NOMO-1 (cell line): Measurements from ENCODE around the gene SKI.

ENCODE experiments used
- DNase-seq, 2 experiments: peaks; one replicate each; lab custom pipeline; 2025; ENCODE audit not compliant: unreplicated experiment in 2 of 2; lab: John Stamatoyannopoulos, UW

SKI gene

GRCh38 chr1:2209400-2210083 is 18.6 kb upstream of the SKI start:
- DNase-seq = no peak

DNA sequence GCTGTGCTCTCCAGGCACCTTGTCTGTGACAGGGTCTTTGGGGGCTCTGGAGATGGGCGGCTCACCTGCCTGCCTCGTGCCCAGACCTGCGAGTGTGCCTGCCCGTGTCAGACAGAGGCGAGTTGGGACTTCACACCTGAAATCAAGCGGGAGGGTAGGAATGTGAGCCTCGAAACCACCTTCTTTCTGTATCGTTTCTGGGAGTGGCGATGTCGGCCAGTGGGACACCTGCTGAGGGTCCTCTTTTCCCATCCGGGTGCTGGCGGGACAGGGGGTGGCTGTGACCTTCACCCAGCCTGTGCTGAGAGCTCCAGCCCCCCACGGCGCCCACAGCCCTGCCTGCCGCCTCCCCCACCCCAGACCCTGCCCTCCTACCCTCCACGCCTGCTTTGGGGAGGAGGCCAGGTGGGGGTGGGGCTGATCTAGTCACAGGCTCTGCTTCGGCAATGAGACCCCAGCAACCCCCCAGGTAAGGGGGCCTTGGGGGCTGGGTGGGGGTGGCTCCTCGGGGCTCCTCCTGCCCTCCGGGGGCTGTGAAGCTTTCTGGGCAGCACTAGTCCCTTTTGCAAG is 17.9 kb upstream of the SKI start:
- no peak for DNase-seq

DNA sequence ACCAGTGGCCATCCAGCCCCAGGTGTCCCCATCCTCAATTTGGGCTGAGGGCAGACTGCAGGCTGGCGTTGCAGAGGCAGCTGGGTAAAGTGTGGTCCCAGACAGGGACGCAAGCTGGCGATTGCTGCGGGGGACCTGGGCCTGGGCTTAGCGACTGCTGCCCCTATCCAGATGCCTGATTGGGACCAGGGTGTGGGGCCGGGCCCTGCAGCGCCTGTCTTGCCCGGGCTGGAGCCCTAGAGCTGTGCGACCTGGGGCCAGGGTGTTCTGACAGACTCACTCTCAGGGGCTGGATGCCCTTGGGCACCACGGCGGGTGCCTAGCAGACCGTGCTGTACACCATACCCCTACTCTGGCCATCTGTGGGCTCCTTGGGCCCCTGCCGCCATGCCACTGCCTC is 17.3 kb upstream of the SKI start:
- no peak for DNase-seq

DNA sequence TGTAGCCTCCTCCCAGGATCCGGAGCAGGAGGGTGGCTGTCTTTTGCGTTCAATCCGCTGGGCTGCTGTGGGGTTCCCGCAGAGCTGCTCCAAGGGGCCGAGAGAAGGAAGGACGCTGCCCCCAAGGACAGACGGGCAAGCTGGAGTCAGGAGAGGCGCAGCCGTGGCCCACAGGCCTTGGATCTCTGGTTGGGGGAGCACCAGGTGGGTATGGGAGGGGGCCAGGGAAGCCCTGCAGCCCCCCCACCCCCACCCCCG is 15.9 kb upstream of the SKI start:
- no peak for DNase-seq

DNA sequence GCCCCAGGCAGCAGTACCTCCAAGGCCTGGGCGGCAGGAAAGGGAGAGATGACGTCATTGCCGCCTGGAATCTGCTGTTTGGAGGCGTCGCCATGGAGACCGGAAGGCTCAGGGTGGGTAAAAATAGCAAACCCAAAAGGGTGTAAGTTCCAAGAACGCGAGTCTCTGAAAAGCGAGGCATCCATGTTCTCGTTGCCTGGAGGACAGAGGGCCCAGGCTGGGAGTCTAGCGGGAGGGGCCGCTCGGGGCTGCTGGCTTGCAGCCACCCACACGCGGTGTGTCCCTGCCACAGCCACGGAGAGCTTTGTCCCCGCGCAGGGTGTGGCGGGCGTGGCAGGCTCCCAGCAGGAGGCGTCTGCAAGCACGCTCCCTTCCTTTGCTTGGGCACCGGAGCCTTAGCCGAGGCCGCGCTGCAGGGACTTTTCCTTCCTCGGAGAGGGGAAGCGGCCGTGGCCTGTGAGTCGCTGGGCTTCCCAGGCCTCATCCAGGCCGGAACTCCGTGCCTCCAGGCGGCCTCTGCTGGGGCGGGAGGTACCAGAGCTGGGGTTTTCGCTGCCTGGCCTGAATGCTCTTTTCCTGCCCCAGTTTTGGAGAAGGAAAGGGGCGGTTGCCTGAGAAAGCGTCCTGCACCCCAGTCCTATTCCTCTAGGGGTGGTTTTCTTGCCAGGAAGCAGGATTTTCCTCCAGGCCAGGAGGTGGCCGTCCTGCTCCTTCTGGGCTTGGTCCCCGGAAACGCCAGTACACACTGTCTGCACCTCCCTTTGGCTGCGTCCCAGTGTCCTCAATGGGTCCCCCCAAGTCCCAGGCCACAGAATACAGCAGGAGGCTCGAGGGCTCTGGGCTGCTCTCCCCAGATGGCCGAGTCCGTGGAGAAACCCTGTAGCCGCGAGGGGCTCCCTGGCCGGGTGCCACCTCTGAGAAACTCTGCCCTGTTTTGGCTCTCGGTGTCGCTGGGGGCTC is 15.3 kb upstream of the SKI start:
- DNase-seq = peak; percentile 54 to 61

GRCh38 chr1:2213576-2214505 is 14.3 kb upstream of the SKI start:
- DNase-seq = no peak

DNA sequence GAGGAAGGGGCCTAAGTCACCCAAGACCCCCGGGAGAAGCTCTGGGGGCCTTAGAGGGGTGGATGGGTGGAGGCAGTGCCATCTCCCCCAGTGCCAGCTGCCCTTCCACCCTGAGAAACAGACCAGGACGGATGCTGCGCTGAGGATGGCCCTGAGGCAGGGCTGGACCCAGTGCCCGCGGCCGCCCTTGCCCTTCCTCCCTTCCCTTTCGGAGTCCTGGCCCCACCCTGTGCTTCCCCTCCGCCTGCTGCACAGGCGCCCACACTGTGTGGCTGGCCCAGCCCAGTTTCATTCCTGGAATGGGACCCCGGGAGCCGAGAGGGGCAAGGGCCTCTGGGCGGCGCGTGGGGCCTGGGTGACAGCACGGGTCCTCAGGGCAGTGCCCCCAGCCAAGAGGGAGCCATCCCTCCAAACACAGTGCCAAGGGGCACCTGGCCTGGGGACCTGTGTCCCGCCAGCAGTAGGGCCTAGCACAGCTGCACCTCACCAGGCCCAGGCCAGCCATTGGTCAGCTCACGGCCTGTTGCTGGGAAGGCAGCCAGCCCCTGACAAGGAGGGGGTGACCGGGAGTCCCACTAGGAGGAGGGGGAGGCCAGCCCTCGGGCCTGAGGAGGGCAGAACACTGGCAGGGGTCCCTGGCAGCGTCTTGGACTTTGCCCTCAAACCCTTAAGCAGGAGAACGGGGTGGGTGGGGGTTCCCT is 13.4 kb upstream of the SKI start:
- DNase-seq = no peak

GRCh38 chr1:2215329-2215728 is 12.8 kb upstream of the SKI start:
- DNase-seq = no peak

- no peak for DNase-seq
Measured at GRCh38 chr1:2215909-2216766, 12.0 kb upstream of the SKI start.

DNA sequence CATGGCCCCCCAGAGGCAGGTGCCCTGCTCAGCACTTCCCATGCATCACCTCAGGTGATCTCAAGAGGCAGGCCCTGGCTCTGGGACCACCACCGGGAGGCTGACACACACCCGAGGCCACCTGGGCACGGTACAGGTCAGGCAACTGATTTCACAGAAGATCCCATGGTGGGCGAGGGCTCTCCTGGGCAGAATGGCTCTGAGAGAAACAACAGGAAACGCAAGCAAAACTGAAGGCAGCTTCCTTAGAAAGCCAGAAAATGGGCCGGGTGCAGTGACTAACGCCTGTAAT is 11.4 kb upstream of the SKI start:
- no peak for DNase-seq

GRCh38 chr1:2221271-2221670 is 6.8 kb upstream of the SKI start:
- no peak for DNase-seq

DNA sequence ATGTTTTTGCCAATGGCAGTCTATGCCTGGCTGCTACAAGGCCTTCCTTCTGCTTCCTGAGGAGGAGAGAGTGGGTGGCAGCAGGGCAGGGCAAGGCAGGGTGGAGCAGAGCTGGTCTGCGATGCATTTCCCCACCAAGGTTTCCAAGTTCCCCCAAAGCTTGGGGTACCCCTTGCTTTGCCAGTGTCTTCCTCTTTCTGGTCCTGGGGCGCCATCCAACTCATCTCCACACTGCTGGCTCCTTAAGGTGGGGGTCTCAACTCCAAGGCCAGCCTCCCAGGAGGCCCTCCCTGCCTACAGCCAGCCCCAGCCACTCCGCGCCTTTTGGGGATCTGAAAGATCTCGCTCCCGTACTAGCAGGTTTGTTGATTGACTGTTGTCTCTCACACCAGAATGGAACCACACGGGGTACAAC is 3.9 kb upstream of the SKI start:
- no peak for DNase-seq

GRCh38 chr1:2224631-2225428 is 3.3 kb upstream of the SKI start:
- DNase-seq = no peak

DNA sequence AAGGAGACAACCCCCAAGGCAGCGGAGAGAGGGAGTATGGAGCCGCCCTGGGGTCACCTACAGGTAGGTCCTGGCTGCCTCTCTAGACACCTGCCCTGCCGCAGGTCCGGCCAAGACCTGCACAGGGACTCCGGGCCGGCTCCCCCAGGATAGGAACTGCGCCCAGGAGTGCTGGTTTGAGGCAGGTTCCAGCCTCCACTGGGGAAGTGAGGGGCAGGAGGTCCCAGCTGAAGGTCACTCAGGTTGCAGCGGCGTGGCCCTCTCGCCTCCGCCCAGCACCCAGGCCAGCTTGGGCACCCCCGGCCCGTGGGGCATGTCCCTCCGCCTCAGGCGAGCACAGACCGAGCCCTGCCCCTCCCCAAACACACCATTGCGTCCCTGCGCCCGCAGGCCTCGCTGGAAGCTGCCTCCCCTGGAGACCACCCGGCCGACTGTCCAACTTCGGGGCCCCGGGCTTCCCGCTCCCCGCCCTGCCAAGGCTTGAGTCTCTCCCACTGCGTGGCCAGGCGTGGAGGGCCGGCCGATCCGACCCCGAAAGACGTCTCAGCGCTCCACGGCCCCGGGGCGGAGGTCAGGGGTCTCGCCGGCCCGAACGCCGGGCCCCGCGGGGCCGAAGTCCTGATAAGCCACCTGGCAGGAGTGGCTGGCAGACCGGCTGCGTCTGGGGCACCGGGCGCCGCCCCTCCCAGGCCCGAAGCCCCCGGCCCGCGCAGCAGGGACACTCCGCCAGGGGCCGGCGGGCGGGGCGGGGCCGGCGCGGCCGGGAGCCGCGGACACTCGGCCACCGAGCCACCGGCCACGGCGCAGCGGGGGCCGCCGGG is 1.4 kb upstream of the SKI start:
- no peak for DNase-seq

DNA sequence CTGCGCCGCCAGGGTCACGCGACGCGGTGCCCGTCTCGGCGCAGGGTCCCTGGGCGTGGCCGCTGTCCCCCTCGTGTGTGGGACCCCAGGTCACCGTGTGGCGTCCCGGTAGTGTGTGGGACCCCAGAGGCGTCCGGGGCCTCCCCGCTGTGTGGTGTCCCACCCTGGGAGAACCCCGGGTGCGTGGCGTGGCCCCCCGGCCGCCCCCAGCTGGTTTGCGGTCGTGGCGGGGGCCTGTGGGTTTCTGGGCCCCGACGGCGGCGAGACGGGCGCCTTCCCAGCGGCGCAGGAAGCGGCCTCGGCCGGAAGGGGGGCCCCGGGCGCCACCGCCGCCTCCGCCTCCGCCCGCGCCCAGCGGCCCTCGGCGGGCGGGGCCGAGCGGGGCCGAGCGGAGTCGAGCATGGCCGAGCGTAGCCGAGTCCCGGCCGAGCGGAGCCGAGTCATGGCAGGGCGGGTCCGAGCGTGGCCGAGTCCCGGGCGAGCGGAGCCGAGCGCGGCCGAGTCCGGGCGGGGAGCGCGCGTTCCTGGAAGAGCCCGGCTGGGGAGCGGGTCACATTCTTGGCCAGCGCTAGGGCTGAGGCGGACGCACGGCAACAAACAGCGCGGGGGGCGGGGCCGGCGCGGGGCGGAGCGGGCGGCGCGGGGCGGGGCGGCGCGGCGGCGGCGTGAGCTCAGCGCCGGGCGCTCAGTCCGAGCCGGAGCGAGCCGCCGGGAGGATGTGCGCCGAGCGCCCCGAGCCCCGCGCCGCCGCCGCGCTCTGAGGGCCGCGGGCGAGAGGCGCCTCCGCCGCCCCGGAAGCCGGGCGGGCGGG is 568 bp upstream of the SKI start:
- DNase-seq = peak; percentile 92 to 97

- no peak for DNase-seq
Measured at GRCh38 chr1:2228694-2229036, 546 bp downstream of the SKI start.
